Lung (tissue), 12 donors: Measurements from ENCODE around the gene ULK4. TPM values are rescaled to one million over a fixed set of nuclear protein-coding genes. Genes with fewer than 3 reads are reported as not detected.
"Not testable (repeated sequence)": the region's sequence is repeated elsewhere in the genome, so short reads cannot be mapped to it uniquely, and the experiment has no call there.

Experiments used
- ATAC-seq: fragments of 200-7000 bp; cut with Tn5 transposase; one replicate; pipeline ENCODE4 v1.9.1; 2020; ENCODE audit warnings: moderate number of reproducible peaks; ENCODE audit not compliant: insufficient read depth, low FRiP score
- DNase-seq, 3 donors: peaks; one replicate each; pipeline ENCODE4 v3.0.0-alpha.2; 2013 to 2017
- H3K27ac ChIP-seq, 2 donors: one replicate each; pipeline ENCODE4 v1.5.1; 2013; ENCODE audit warnings: mild to moderate bottlenecking in 2 of 2, moderate library complexity in 2 of 2, control low read depth in 1 of 2, inconsistent platforms in 1 of 2, low read depth in 1 of 2, low read length in 1 of 2
- H3K27me3 ChIP-seq, 3 donors: one replicate each; pipeline ENCODE4 v1.5.1; 2013; ENCODE audit warnings: low read length in 2 of 3; ENCODE audit not compliant: control insufficient read depth in 3 of 3, insufficient read depth in 3 of 3
- H3K36me3 ChIP-seq, 4 donors: one replicate each; pipeline ENCODE4 v1.5.1; 2013; ENCODE audit warnings: low read length in 4 of 4, mild to moderate bottlenecking in 1 of 4, moderate library complexity in 1 of 4; ENCODE audit not compliant: control insufficient read depth in 4 of 4, insufficient read depth in 4 of 4
- H3K4me1 ChIP-seq, 5 donors: one replicate each; pipeline ENCODE4 v1.5.1; 2013; ENCODE audit warnings: low read length in 5 of 5, mild to moderate bottlenecking in 2 of 5, moderate library complexity in 1 of 5; ENCODE audit not compliant: control insufficient read depth in 5 of 5, insufficient read depth in 5 of 5
- H3K4me3 ChIP-seq: one replicate; pipeline ENCODE4 v1.5.1; 2013; ENCODE audit warnings: mild to moderate bottlenecking, control low read depth, moderate library complexity
- H3K9ac ChIP-seq, 2 donors: one replicate each; pipeline ENCODE4 v1.5.1; 2013; ENCODE audit warnings: low read length in 2 of 2, control low read depth in 1 of 2; ENCODE audit not compliant: insufficient read depth in 1 of 2
- H3K9me3 ChIP-seq, 4 donors: one replicate each; pipeline ENCODE4 v1.5.1; 2013; ENCODE audit warnings: low read length in 3 of 4, mild to moderate bottlenecking in 1 of 4, moderate library complexity in 1 of 4; ENCODE audit not compliant: control insufficient read depth in 4 of 4, insufficient read depth in 3 of 4
- WGBS, 2 donors: extraction: QIAGEN DNeasy Blood & Tissue Kit; methylation state at CpG; one replicate each; pipeline ENCODE4 v1.1.7; 2013; 5-methylcytosine and 5-hydroxymethylcytosine counted together
- polyA plus RNA-seq, 2 donors: library from polyadenylated mRNA; stranded (reverse); fragments of 200-250 nt; gene quantifications; one replicate each; pipeline ENCODE4 v1.2.1, GENCODE V29; 2013
- total RNA-seq, 2 donors: library from RNA; depleted of rRNA in 1 of 2; stranded (reverse); fragments of >200 nt in 1 of 2; gene quantifications; one replicate each; pipeline ENCODE4 v1.2.1, GENCODE V29; 2014 to 2021
- TF ChIP-seq, protein P1 (sequence below): IDR thresholded peaks from 2 replicates; pipeline ENCODE4 v1.5.1; 2012; ENCODE audit warnings: mild to moderate bottlenecking; ENCODE audit errors: control extremely low read depth, extremely low read depth
- donor health status: control.
- donor health status: control.
- donor health status: Bipolar disorder and iron deficiency.
- donor health status: healthy.
- donor health status: DM: yes; HTN: yes; CAD: no.

The ULK4 gene
- total and polyA plus RNA-seq, 4 donors, result 2.8 to 56.0 (median 12.6) TPM

DNA sequence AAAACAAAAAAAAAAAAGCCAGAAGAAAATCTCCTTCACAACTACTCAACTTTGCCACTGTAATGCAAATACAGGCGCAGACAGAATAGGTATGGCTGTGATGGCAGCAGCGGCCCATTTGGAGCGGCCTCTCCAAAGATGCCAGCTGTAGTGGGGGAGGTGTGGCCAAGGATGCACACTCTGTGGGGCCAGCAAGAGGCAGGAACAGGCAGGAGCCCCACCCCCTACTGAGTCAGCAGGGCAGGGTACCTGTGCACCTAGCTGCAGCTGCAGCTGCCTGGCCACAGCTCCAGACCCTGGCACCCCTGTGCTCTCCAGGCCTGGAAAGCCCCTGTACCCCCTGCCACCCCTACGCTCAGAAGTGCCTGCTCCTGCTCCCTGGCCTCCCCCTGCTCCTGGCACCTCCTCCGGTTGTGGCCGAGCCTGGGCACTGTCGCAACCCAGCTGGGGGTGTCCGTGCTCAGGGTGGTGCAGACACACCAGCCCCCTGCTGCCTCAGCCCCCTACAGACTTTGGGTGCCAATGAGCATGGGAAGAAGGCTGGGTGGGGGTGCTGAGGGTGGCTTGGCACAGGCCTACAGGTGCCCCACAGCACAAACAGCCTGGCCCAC lies 312.7 kb downstream of the ULK4 start:
- no peak for DNase-seq
- Histone ChIP-seq H3K9me3 (peaks cover 0 to 8% (median 0%) of the 10 kb centered on the region in 4 donors), H3K36me3 (no peaks in the 10 kb centered on the region), H3K4me1 (peaks cover 0 to 13% (median 0%) of the 10 kb centered on the region in 5 donors), H3K27me3 (no peaks in the 10 kb centered on the region), H3K4me3 (no peak overlapping the region), H3K9ac (no peak overlapping the region), H3K27ac (no peak overlapping the region)
- TF ChIP-seq, protein P1, sequence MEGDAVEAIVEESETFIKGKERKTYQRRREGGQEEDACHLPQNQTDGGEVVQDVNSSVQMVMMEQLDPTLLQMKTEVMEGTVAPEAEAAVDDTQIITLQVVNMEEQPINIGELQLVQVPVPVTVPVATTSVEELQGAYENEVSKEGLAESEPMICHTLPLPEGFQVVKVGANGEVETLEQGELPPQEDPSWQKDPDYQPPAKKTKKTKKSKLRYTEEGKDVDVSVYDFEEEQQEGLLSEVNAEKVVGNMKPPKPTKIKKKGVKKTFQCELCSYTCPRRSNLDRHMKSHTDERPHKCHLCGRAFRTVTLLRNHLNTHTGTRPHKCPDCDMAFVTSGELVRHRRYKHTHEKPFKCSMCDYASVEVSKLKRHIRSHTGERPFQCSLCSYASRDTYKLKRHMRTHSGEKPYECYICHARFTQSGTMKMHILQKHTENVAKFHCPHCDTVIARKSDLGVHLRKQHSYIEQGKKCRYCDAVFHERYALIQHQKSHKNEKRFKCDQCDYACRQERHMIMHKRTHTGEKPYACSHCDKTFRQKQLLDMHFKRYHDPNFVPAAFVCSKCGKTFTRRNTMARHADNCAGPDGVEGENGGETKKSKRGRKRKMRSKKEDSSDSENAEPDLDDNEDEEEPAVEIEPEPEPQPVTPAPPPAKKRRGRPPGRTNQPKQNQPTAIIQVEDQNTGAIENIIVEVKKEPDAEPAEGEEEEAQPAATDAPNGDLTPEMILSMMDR, result no peak
- WGBS, 2 donors, result 97% methylated on average over 8 of the region's 8 CpGs
- no peak for ATAC-seq

DNA sequence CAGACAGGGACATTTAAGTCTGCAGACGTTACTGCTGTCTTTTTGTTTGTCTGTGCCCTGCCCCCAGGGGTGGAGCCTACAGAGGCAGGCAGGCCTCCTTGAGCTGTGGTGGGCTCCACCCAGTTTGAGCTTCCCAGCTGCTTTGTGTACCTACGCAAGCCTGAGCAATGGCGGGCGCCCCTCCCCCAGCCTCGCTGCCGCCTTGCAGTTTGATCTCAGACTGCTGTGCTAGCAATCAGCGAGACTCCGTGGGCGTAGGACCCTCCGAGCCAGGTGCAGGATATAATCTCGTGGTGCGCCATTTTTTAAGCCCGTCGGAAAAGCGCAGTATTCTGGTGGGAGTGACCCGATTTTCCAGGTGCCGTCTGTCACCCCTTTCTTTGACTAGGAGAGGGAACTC lies 314.2 kb downstream of the ULK4 start:
- H3K4me1 ChIP-seq, H3K4me3 ChIP-seq, H3K36me3 ChIP-seq, H3K9ac ChIP-seq, DNase-seq, H3K27ac ChIP-seq, H3K27me3 ChIP-seq, ATAC-seq, H3K9me3 ChIP-seq: not testable (repeated sequence)
- WGBS, 2 donors, result 96 to 98% methylated on average over 5 to 13 of the region's 17 CpGs

DNA sequence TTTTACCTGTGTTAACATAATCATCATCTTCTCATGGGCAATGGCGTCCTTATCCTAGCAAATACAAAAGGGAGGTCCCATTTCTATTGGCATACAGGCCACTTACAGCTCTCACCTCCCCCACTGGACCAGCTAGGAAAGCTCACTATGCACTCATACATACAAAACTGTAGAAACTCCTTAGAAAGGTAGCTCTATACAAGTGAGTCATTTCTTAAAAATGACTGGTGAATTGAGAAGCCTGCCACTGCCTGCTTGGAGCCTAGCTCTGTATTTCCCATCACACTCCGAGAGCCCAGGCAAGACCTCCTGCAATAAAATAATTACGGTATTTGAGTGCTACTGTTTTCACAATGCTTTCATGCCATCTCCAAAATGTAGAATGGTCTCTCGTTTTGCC lies 321.8 kb downstream of the ULK4 start:
- ATAC-seq (no peak), DNase-seq (no peak)
- Histone ChIP-seq H3K27ac (no peak overlapping the region), H3K36me3 (no peaks in the 10 kb centered on the region), H3K9ac (no peak overlapping the region), H3K4me1 (no peaks in the 10 kb centered on the region), H3K9me3 (no peaks in the 10 kb centered on the region), H3K27me3 (no peaks in the 10 kb centered on the region), H3K4me3 (no peak overlapping the region)
- TF ChIP-seq, protein P1, result no peak
- 93% methylated on average over 4 of the region's 4 CpGs for WGBS, 2 donors

DNA sequence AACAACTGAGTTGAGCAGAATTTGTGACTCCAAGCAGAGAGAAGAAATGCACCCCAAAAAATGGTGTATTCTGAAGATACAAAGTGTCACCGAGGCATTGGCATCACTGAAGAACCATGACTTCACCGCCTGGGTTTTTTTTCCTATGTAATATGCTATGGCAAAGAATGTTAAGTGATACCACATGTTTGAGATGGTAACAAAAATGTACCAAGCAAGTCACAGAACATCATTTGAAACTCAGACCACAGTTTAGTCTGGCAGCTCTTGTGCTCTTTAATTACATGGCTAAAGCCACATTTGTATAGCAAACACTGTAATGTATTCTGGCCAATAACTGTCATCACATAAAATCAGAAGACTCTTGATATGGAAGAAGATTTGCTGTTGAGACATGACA lies 323.5 kb downstream of the ULK4 start:
- Histone ChIP-seq H3K9me3 (no peaks in the 10 kb centered on the region), H3K36me3 (no peaks in the 10 kb centered on the region), H3K4me3 (no peak overlapping the region), H3K4me1 (peaks cover 0 to 2% (median 0%) of the 10 kb centered on the region in 5 donors), H3K27me3 (no peaks in the 10 kb centered on the region), H3K9ac (no peak overlapping the region), H3K27ac (no peak overlapping the region)
- no peak for DNase-seq
- no peak for ATAC-seq
- TF ChIP-seq, protein P1, result no peak
- 93 to 94% methylated on average over 2 of the region's 2 CpGs for WGBS, 2 donors
